ENCODE results near the gene MAGEF1.

DNA sequence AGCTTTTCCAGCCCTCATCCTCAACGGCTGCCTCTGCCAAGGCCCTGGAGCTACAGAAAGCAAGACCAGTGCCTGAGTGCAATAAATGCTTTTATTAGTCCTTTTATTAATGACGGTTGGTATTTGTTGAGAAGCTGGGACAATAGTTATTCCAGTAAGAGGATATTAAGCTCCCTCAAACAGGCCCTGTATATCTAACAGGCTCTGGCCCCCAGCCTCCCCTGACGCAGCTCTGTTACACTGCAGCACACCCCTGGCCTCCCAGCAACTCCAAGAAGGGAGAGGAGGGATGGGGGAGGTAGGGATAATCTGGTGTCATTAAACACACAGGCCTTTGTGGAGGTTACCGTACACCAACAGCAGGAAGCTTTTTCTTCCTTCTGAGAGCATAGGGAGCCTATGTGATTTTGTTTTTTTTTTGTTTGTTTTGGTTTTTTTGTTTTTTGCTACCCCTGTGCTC is 30.8 kb upstream of the MAGEF1 start:
- TF ChIP-seq GATA2 (IDR thresholded peaks at IDR 0.05; ENCODE audit: insufficient read depth, insufficient read length, low read depth, low read length) (no peak), POLR2AphosphoS5 (IDR thresholded peaks at IDR 0.05; ENCODE audit: insufficient read depth, low read depth, low read length) (no peak), POLR2A (IDR thresholded peaks at IDR 0.05; ENCODE audit: low read depth, low read length) (no peak)
- TF ChIP-seq, protein P1, sequence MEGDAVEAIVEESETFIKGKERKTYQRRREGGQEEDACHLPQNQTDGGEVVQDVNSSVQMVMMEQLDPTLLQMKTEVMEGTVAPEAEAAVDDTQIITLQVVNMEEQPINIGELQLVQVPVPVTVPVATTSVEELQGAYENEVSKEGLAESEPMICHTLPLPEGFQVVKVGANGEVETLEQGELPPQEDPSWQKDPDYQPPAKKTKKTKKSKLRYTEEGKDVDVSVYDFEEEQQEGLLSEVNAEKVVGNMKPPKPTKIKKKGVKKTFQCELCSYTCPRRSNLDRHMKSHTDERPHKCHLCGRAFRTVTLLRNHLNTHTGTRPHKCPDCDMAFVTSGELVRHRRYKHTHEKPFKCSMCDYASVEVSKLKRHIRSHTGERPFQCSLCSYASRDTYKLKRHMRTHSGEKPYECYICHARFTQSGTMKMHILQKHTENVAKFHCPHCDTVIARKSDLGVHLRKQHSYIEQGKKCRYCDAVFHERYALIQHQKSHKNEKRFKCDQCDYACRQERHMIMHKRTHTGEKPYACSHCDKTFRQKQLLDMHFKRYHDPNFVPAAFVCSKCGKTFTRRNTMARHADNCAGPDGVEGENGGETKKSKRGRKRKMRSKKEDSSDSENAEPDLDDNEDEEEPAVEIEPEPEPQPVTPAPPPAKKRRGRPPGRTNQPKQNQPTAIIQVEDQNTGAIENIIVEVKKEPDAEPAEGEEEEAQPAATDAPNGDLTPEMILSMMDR (IDR thresholded peaks at IDR 0.05; ENCODE audit: extremely low read depth in 1 of 2, insufficient read depth in 1 of 2, low read depth in 1 of 2, low read length in 2 of 2), result no peak

All from endothelial cell of umbilical vein (primary cell).